Measurements from ENCODE around the gene CFAP74.

The CFAP74 gene

DNA sequence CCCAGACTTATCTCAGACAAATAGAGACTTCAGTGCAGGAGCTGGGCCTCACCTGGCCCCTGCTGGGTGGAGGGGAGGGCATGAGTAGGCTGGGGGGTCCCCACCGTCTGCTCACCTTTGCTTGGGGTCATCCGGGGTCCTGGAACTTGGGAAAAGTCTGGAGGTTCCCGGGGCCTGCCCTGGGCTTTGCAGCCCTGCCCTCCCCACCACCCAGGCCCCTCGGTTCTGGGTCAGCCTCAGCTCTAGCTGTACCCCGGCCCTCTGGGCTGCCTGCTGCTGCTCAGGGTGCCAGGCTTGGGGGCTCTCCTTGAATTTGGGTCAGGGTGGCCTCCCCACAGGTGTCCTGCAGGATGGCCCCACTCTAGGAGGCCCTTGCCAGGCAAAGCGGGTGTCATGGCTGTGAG lies 82.1 kb downstream of the CFAP74 start:
- DNase-seq (ENCODE audit: low read depth) = no peak
- no peak for TF ChIP-seq CTCF (conservative IDR thresholded peaks at IDR 0.05; ENCODE audit: low read depth, low read length)
- no peak overlapping the region for H3K4me3 ChIP-seq (ENCODE audit: low read length)

- no peak for TF ChIP-seq CTCF (conservative IDR thresholded peaks at IDR 0.05; ENCODE audit: low read depth, low read length)
- no peak for DNase-seq (ENCODE audit: low read depth)
- no peak overlapping the region for H3K4me3 ChIP-seq (ENCODE audit: low read length)
These were observed 82.8 kb downstream of the CFAP74 start for GRCh38 chr1:1920608-1921458.

DNA sequence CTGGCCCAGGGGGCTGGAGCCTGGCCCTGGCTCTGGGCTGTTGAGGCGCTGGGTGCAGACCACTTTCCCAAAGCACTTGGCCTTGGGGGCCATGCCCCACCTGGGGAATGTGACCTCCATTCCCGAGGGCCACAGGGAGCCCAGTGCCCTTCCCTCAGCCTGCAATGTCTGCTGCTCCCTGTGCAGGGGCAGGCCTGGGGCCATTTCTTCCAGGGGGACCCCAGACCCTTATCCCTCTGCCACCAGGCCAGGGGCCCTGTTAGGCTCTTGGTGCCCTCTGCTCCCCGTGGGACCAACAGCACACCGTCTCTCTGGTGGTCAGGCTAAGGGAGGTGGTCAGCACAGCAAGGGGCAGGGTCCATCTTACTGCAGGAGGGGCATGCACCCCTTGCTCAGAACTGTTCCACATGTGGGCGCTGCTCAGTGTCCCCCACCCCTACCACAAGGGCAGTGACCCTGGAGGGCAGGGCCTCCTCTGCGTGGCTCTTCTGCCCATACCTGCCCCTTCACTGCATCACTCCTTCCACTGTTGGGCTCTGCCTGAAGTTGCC lies 83.5 kb downstream of the CFAP74 start:
- DNase-seq (ENCODE audit: low read depth) = no peak
- no peak for TF ChIP-seq CTCF (conservative IDR thresholded peaks at IDR 0.05; ENCODE audit: low read depth, low read length)
- H3K4me3 ChIP-seq (ENCODE audit: low read length) = no peak overlapping the region

DNA sequence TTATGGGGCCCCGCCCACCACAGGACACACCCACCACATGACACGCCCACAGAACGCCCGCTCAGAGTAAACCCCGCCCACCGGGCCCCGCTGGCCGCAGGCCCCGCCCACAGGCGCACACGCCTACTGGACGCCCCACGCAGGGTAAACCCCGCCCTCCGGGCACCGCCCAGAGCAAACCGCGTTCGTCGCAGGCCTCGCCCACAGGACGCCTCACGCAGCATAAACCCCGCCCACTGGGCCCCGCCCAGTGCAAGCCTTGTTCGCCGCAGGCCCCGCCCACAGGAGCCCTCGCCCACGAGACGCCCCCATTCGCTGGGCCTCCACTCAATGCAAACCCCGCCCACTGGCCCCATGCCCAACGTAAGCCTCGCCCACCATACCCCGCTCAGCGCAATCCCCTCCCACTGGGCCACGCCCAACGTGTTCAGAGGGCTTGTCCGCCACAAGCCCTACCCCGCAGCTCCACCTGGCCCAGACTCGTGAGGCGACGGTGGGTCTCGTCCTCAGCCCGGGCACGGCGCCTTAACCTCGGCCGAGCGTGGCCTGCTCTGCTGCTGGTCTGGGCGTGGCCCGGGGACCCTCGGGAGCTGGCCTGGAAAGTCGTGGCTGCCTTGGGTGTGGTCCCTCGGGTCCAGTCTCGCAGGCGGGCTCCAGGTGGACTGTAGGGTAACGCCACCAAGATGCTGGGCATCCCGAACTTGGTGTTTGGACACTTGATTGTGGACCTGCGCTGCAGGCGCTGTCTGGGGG lies 84.1 kb downstream of the CFAP74 start:
- DNase-seq (ENCODE audit: low read depth) = peak; percentile 79
- no peak for TF ChIP-seq CTCF (conservative IDR thresholded peaks at IDR 0.05; ENCODE audit: low read depth, low read length)
- H3K4me3 ChIP-seq (ENCODE audit: low read length) = peak overlapping the region; percentile 37

GRCh38 chr1:1918901-1919303 lies 84.7 kb downstream of the CFAP74 start, which contains the start of gene TMEM52:
Gene TMEM52 (minus strand): TSS chr1:1919279. CDS start chr1:1919265, 14 bp downstream.
- peak within 1 kb of the TSS; percentile 37 for H3K4me3 ChIP-seq (ENCODE audit: low read length)
- no peak for DNase-seq (ENCODE audit: low read depth)
- no peak for TF ChIP-seq CTCF (conservative IDR thresholded peaks at IDR 0.05; ENCODE audit: low read depth, low read length)

- H3K4me3 ChIP-seq (ENCODE audit: low read length) = peak overlapping the region; percentile 37
- no peak for TF ChIP-seq CTCF (conservative IDR thresholded peaks at IDR 0.05; ENCODE audit: low read depth, low read length)
- no peak for DNase-seq (ENCODE audit: low read depth)
These were observed 85.3 kb downstream of the CFAP74 start for GRCh38 chr1:1917995-1918900.

Data from retinal pigment epithelial cell (primary cell).